ENCODE results near the gene RNASEH2A.

DNA sequence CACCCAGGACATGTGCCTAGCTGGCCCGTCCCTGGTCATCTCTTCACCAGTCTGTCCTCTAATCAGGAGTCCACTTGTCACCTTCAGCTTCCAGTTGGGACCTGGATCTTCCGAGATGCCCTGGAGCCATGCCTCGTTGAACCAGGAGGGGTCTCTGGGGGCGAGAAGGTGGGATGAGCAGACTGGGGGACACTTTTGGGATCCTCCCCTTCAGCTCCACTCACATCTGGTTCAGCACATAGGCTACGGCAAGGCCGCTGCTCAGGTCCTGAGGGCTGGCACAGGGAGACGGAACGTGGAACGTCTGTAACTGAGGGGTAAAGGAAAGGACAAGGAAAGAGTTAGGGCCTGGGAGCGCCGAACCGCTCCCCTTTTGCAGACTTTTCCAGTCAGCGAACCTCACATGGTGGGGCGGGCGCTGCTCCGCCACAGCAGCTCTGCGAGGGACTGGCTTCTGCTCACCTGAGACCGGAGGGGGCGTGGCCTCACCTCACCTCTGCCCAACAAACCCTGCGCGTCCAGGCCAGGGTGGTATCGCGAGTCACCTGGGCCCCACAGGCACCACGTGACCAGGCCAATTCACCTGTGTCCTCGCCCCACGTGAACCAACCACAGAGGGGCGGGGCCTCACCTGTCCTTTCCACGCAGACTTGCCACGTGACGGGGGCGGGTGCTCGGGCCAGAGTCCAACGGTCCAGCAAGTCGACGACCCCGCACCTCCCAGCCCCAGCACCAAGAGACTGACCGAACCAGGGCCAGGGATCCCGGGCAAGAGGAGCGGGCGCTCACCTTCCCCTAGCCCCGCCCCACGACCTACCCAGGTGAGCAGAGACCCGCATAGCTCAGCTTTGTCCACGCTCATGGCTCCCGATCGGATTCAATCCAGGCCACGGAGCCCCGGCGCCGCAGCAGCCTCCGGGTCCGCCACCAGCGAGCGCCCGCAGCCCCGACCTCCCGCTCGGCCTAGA lies 31.5 kb upstream of the RNASEH2A start, which contains the start of gene HOOK2:
- no peak for TF ChIP-seq EP300 (IDR thresholded peaks at IDR 0.05)
- TF ChIP-seq POLR2A (IDR thresholded peaks at IDR 0.05) = no peak
